GM21786 (cell line): ENCODE data around the gene SH3RF2.
"Not testable (repeated sequence)": the region's sequence is repeated elsewhere in the genome, so short reads cannot be mapped to it uniquely, and the experiment has no call there.

ENCODE experiments used
- ATAC-seq: cut with Tn5 transposase; IDR thresholded peaks from one replicate; pipeline ENCODE4 v1.9.1; 2021; ENCODE audit not compliant: unreplicated experiment

Gene SH3RF2

GRCh38 chr5:146001544-146002190 lies 65.3 kb downstream of the SH3RF2 start:
- ATAC-seq: no peak

GRCh38 chr5:146002491-146002890 lies 66.1 kb downstream of the SH3RF2 start:
- no peak for ATAC-seq

- ATAC-seq: no peak
These were observed 67.5 kb downstream of the SH3RF2 start for GRCh38 chr5:146003852-146004251.

GRCh38 chr5:146005264-146005663 lies 68.9 kb downstream of the SH3RF2 start:
- ATAC-seq: no peak

GRCh38 chr5:146005723-146006122 lies 69.3 kb downstream of the SH3RF2 start:
- ATAC-seq: no peak

- no peak for ATAC-seq
These were observed 70.3 kb downstream of the SH3RF2 start for GRCh38 chr5:146006470-146007190.

- no peak for ATAC-seq
These were observed 70.9 kb downstream of the SH3RF2 start for GRCh38 chr5:146007270-146007669.

- ATAC-seq: no peak
These were observed 71.6 kb downstream of the SH3RF2 start for GRCh38 chr5:146007989-146008388.

- ATAC-seq: no peak
These were observed 72.6 kb downstream of the SH3RF2 start for GRCh38 chr5:146009020-146009419.

- ATAC-seq: not testable (repeated sequence)
These were observed 74.1 kb downstream of the SH3RF2 start for GRCh38 chr5:146010447-146010846.

GRCh38 chr5:146013761-146014160 lies 77.4 kb downstream of the SH3RF2 start:
- ATAC-seq: no peak

- no peak for ATAC-seq
These were observed 78.6 kb downstream of the SH3RF2 start for GRCh38 chr5:146015001-146015400.

- no peak for ATAC-seq
These were observed 80.5 kb downstream of the SH3RF2 start for GRCh38 chr5:146016764-146017484.

GRCh38 chr5:146018514-146019375 lies 82.4 kb downstream of the SH3RF2 start:
- no peak for ATAC-seq

GRCh38 chr5:146020100-146020499 lies 83.7 kb downstream of the SH3RF2 start:
- no peak for ATAC-seq

- no peak for ATAC-seq
These were observed 87.7 kb downstream of the SH3RF2 start for GRCh38 chr5:146024034-146024433.

- no peak for ATAC-seq
These were observed 88.8 kb downstream of the SH3RF2 start for GRCh38 chr5:146025114-146025680.

- no peak for ATAC-seq
These were observed 89.3 kb downstream of the SH3RF2 start for GRCh38 chr5:146025681-146026080.

GRCh38 chr5:146026307-146027010 lies 90.1 kb downstream of the SH3RF2 start:
- no peak for ATAC-seq

- ATAC-seq: no peak
These were observed 91.4 kb downstream of the SH3RF2 start for GRCh38 chr5:146027751-146028150.
